SHP77 treated with DMSO at 0.1 percent for 48 hours (cell line): Measurements from ENCODE around the gene EXD2.
"Not testable (repeated sequence)": the region's sequence is repeated elsewhere in the genome, so short reads cannot be mapped to it uniquely, and the experiment has no call there.

Experiments
- DNase-seq: peaks from one replicate; lab custom pipeline; 2025; lab: John Stamatoyannopoulos, UW

EXD2 gene, protein sequence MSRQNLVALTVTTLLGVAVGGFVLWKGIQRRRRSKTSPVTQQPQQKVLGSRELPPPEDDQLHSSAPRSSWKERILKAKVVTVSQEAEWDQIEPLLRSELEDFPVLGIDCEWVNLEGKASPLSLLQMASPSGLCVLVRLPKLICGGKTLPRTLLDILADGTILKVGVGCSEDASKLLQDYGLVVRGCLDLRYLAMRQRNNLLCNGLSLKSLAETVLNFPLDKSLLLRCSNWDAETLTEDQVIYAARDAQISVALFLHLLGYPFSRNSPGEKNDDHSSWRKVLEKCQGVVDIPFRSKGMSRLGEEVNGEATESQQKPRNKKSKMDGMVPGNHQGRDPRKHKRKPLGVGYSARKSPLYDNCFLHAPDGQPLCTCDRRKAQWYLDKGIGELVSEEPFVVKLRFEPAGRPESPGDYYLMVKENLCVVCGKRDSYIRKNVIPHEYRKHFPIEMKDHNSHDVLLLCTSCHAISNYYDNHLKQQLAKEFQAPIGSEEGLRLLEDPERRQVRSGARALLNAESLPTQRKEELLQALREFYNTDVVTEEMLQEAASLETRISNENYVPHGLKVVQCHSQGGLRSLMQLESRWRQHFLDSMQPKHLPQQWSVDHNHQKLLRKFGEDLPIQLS

DNA sequence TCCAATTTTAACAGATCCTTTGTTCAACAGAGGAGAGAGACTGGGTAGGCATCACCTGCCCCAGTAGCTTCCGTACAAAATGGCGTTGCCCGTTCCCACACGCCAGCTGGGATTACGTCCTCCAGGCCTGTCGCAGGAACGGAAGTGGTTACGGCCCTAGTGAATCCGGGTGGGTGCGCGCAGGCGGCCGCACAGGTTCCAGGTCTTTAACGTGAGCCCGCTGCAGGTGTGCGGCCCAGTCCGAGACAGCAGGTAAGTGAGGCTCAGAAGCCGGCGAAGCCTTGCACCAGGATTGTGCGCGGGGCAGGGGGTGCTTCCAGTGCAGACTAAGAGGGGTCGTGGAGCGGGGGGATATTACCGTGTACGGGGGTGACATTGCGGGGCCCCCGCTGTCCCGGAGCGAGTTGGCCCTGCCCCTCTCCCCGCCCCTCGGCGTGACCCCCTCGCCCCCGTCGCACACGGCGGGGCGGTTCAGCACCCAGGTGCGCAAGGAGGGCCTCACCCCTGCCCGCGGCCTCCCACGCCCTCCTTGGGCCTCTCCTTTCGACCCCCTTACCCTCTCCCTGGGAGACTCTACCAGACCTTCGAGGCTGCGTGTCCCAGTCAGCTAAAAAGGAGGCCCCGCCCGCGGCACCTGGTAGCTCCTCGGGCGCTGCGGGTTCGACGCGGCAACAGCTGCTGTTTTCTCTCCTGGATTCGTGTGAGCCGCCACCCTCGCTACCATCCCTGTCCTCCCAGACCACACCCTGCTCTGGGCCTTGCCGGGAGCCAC, at the start of gene EXD2:
Gene EXD2, plus strand, starts transcription at position 159 of the 772 bp plus-strand sequence. CDS start 17,973 bp downstream, outside the sequence.
- peak; percentile 80 for DNase-seq

DNA sequence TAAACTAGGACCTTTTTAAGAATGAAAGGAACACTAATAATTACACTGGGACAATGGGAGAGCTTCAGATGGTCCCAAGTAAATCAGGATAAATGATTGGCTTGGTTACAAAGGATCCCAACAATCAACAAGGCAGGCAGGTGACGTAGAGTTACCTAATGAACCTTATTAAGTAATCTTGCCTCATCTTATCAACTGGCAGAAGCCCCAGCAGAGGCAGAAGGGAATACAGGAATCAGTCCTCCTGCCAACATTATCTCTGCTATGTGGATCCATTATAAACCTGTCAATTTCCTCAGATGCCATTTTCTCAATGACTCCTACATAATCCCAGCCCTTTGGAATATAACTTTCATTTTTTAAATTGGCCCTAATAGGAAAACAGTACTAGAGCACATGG, 49.7 kb upstream of the EXD2 start:
- no peak for DNase-seq

DNA sequence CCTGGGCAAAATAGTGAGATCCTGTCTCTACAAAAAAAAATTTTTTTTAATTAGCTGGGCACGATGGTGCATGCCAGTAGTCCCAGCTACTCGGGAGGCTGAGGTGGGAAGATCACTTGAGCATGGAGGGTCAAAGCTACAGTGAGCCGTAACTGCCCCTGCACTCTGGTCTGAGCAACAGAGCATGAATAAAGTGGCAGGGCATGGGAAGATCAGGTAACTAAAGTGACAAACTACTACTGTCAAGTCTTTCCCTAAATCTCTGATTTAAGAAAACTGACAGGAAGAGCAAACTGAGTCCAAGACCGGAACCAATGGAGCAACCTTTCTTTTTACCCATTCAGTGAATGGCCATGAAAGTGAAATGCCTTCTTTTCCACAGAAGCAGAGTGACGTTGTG, 49.2 kb upstream of the EXD2 start:
- no peak for DNase-seq

DNA sequence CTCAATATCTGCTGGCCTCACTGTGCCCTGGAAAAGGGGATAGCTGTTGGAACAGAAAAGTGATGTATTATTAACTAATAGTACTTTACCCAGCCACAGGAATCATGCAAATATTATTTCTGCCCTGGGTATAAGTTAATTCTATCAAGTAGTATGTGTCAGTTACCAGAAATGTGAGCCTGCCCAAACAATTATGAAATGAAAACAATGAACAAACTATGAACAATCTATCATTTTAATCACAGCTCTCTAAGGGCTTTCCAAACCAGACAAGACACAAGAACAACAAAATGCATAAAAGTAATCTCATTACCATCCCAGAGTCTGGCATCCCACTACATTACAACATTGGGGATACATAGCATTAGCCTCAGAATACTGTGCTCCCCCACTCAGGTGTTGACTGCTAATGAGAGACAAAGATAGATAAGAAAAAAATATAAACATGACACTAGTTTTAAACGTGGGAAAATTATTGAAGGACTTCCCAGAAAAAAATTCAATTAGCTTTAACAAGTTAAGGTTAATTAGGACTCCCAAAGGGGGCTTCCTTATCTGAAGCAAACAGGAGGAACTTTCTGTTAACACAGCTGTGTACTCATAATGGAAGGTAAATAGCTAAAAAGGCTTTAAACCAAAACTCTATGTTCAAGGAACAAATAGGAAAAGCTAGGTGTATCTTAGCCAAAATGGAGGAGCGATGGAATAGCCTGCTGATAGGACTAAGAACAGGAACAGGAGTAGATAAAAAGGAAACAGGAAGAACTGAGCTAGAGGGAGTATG, 41.6 kb upstream of the EXD2 start:
- no peak for DNase-seq

DNA sequence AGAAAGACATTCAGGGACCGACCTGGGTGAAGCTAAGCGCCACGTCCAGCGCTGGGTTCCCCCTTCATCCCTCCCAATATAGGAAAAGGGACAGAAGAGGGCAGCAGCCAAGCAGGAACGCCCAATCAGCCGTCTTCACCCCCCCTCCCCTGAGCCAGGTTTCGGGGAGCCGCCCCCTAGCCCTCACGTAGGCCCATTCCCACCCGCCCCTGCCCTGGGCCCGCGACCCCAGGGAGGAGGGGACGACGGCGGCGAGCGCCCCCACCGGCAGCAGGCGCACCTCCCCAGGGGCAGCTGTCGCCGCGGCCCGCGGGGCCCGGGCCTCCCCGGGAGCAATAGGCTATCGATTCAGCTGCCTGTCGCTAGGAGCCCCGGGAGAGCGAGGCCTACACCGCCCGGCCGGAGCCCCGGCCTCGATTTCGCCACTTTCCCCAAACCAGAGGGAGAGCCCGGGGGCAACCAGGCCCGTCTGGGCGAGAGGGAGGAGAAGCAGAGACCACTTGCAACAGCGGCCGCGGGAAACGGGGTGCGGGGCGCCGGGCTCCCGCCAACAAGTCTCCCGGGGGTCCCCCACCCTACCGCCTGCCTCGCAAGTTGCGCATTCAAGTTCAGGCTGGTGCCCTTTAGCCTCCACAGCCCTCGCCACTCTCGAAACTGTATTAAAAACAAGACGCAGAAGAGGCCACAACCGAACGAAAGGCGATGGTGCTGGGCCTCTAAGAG, 39.7 kb upstream of the EXD2 start:
- DNase-seq, result peak; percentile 19

DNA sequence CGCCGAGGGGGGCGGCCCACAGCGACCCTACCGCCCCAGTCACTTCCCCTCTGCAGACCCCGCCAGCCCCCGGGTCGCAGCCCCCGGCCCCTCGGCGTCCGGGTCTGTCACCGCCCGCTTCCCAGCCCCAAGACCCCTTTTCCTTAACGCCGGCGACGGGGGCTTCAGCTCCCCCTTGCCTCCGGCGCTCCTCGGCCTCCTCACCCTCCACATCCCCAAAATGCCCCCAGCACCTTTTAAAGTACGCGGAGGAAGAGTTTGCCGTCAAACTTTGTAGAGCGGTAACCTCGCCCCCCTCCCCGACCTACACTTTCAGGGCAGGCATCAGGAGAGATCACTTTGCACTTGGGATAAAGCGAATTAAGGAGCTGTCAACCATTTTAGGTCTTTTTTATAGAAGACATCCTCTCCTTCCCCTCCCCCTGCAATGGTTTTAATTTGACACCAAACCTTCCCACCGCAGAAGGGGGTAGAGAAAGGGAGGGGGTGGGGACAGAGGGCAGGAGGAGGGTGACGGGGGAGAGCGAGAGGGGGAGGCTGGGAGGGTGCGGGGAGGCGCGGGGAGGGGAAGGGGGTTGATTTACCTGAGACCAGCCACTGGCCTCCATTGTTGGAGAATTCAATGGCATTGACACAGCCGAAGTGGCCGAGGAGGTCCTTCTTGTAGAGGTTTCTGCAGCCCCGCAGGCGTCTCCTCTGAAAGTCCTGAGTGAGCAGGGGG, 39.0 kb upstream of the EXD2 start:
- DNase-seq, result no peak

DNA sequence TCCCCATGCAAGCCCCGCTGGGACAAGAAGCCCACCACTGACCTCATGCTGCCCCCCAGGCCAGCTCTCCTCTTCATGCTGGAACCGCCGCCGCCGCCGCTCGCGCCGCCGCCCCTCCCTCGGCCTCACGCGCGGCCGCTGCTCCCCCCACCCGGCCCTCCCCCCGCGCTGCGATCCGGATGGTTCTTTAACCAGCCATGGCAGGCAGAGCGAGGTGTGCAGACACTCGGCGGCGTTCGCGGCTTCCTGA, 38.5 kb upstream of the EXD2 start, which contains the start of gene DCAF5:
Gene DCAF5, minus strand, starts transcription at position 218 of the 250 bp plus-strand sequence. Its CDS starts 141 bp downstream, at position 77.
- no peak for DNase-seq

DNA sequence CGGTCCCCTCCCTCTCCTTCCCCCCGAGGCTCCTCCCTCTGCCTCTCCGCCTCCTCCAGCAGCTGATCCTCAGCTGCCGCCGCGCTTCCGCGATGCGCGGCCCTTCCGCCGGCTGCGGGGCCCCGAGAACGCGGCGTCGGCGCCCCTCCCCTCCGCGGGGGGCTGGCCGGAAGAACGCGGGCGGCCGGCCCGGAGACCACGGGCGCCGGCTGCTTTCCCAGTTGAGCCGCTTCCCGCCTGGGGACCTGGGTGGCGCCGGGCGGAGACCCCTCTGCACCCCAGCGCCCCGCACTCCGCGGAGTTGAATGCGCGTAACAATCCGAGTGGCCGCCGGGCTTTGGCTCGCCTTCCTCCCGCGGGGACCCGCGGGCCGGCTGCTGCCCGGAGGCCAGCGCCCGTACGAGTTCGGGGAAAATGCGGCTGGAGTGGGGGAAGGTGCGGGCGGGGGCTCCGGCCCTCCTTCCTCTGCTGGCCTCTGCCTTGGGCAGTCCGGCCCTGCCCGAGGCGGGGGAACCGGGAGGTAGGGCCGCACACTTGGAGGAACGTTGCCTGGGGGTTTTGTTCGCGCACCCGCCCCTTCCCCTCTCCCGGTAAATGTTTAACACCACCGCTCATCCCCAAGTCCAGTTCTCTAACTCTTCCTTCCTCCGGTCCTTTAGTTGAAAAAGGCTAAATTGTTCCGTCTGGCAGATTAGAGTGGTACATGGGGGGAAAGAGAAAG, 38.0 kb upstream of the EXD2 start:
- DNase-seq, result peak; percentile 82

DNA sequence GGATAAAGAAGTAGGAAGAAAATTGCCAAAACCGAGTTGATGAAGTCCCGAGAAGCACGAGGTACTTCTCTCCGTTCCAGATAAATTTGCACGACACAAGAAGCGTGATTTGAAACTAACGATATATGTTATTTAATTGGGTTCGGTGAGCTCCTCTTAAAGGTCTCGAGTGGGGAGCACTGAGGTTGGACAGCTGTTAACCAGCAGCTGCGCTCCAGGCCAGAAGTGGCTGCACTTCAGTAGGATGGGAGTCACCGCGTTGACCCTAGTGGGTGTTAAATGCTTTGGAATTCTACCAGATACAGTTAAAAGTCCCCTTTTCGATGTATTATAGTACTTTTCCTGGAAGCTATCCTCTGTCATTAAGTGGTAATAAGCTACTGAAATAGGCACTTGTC, 37.4 kb upstream of the EXD2 start:
- DNase-seq, result peak; percentile 19

DNA sequence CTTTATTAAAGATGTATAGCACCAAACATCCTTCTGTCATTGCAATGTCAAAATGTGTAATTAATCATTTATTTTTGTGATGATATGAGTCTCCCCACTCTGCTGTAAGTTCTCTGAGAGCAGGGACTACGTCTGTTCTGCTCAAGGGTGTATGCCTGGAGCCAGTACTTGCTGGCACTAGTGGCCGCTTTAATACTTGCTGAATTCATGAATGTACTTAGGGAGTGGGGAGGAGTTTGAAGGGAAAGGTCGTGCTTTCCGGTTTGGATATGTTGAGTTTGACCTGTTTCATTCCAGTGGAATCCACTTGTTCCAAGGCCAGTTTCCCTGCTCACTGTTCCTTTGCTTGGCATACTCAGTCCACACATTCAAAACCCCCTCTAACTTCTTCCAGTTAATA, 36.5 kb upstream of the EXD2 start:
- no peak for DNase-seq

DNA sequence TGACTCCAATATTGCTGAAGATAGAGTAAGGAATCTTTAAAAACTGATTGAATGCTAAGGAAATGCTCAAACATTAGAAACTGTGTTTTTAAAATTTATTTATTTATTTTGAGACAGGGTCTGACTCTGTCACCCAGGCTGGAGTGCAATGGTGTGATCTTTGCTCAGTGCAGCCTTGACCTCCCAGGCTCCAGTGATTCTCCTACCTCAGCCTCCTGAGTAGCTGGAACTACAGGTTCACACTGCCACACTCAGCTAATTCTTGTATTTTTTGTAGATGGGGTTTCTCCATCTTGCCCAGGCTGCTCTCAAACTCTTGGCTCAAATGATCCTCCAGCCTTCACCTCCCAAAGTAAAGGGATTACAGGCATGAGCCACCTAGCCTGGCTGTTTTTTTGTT, 35.1 kb upstream of the EXD2 start:
- no peak for DNase-seq

DNA sequence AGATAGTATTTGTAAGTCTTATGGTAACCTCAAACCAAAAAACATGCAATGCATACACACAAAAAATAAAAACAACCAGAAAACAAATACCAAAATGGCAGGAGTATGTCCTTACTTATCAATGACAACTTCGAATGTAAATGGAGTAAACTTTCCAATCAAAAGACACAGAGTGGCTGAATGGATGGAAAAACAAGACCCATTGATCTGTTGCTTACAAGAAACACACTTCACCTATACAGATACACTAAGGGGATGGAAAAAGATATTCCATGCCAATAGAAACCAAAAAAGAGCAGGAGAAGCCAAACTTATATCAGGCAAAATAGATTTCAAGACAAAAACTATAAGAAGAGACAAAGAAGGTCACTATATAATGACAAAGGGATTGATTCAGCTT, 29.7 kb upstream of the EXD2 start:
- DNase-seq, result no peak

DNA sequence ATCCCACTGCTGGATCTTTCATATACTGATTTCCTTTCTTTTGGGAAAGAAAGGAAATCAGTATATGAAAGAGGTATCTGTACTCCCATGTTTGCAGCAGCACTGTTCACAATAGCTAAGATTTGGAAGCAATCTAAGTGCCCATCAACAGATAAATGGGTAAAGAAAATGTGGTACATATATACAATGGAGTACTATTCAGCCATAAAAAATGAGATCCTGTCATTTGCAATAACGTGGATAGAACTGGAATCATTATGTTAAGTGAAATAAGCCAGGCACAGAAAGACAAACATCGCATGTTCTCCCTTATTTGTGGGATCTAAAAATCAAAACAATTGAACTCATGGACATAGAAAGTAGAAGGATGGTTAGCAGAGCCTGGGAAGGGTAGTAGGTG, 25.5 kb upstream of the EXD2 start:
- DNase-seq, result not testable (repeated sequence)

DNA sequence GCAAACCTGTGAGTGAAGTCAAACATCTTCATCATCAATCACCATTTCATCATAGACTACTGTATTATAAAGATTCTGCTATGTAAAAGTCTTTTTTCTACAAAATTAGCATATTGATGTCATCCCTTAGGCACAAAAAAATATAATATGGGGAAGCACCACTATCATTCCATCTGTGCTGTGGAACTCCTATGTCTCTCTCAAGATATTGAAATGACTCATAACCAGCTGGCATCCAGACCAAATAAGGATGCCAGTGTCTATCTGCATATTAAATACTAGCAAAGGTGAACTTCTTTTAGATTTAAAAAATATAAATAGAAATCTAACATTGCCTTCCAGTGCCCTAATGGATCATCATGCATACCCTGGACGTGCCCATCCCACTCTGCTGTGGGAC, 20.5 kb upstream of the EXD2 start:
- DNase-seq, result no peak

DNA sequence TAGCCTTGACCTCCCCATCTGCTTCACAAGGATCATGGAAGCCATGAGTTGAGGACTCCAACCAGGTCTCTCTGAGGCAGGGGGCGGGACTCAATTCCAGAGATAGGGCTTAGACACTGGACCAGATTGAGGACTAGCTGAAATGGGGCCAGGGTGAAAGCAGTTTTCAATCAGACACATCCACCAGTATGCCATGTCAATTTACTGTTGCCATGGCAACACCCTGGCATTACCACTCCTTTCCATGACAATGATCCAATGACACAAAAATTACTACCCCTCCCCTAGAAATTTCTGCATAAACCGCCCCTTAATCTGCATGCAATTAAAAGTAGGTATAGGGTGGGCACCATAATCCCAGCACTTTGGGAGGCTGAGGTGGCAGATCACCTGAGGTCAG, 19.7 kb upstream of the EXD2 start:
- DNase-seq, result no peak

DNA sequence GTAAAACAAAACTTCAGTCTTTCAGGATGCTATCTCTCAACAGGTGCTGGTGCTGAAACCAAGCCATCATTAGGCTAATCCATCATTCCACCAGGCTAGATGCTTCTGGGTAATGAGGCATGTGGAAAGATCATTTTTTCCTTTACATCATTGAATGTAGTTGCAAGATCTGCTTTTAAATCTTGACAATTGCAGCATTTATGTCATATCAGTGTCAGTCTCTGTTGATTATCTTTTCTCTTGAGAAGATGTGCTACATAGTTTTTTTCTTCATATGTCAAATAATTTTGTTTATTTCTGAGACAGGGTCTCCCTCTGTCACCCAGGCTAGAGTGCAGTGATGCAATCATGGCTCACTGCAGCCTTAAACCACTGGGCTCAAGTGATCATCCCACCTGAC, 16.2 kb upstream of the EXD2 start:
- DNase-seq, result no peak

DNA sequence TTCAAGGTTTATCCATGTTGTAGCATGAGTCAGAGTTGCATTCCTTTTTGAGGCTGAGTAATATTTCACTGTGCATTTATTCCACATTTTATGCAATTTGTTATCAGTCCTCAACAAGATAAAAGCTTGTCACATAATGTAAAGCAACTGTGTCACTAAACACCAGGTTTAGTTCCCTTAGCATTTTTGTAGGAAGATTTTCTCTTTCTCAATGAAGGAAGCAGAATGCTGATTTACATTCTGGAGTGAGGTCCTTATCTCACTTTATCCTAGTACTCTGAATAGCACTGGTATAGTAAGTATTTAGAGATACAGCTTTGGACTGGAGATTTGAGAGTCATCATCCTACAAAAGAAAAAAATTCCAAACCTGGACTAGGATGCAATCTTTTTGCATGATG, 9.8 kb upstream of the EXD2 start:
- DNase-seq, result no peak

DNA sequence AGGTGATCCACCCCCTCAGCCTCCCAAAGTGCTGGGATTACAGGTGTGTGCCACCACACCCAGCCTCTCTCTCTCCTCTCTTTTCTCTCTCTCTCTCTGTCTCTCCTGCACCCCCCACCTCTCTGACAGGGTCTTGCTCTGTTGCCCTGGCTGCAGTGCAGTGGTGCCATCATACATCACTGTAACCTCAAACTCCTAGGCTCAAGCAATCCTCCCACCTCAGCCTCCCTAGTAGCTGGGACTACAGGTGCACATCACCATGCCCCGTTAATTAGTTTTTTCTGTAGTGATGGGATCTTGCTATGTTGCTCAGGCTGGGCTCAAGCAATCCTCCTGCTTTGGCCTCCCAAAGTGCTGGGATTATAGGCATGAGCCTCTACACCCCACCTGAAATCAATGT, 8.7 kb upstream of the EXD2 start:
- not testable (repeated sequence) for DNase-seq

DNA sequence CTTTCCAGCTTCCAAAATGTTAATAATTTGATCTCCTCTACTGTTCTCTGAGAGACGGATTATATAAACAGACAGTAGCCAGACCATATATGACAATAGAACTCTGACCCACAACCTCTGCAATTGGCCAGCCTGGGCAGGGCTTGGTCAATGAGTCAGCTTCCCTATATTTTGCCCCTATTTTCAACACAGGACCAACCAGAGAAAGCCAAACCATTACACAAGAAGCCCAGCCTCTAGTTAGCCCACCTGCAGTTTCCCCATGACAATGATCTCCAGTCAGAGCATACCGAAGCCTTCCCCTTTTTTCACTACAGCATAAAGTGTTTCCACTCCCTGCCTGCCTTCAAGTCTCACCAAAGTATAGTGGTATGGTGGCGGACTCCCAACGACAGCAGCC, 7.6 kb upstream of the EXD2 start:
- DNase-seq, result no peak

DNA sequence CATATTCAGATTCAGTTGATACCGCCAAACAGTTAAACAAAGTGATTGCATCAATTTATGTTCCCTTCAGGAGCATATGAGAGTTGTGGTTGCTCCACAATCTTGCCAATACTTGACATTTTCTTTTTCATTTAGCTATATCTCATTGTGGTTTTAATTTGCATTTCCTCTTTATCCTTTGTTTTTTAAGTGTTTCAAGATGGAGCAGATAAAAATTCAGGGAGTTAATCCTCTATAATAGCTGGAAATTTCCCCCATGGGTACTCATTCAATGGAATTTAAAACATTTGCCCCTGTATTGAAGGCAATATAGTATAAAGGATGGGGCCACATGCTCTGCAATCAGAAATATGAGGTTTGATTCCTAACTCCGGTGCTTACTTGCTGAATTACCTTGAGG, 1.1 kb upstream of the EXD2 start:
- DNase-seq, result no peak
